HG03280 (cell line): ENCODE measurements around the gene UROD.
A peak's percentile ranks its signal among the peaks of the same experiment; 100 is the strongest.

ENCODE experiments used
- ATAC-seq: cut with Tn5 transposase; IDR thresholded peaks from one replicate; pipeline ENCODE4 v1.9.1; 2021; ENCODE audit warnings: mild to moderate bottlenecking, moderate library complexity; ENCODE audit not compliant: unreplicated experiment

Gene UROD

GRCh38 chr1:45008076-45008475, 4.0 kb upstream of the UROD start:
- no peak for ATAC-seq

- no peak for ATAC-seq
Measured at GRCh38 chr1:45008516-45008915, 3.5 kb upstream of the UROD start.

- ATAC-seq, result no peak
Measured at GRCh38 chr1:45009296-45009865, 2.7 kb upstream of the UROD start.

- ATAC-seq, result no peak
Measured at GRCh38 chr1:45009956-45010854, 1.8 kb upstream of the UROD start.

- peak; percentile 66 for ATAC-seq
Measured at GRCh38 chr1:45010855-45011811, 921 bp upstream of the UROD start, which contains the start of gene HECTD3. Gene HECTD3 (minus strand): TSS chr1:45011324. CDS start chr1:45011257, 67 bp downstream.

GRCh38 chr1:45012639-45013278, 705 bp downstream of the UROD start:
- no peak for ATAC-seq

GRCh38 chr1:45013551-45014209, 1.6 kb downstream of the UROD start:
- ATAC-seq, result no peak

- no peak for ATAC-seq
Measured at GRCh38 chr1:45014321-45015028, 2.4 kb downstream of the UROD start.

GRCh38 chr1:45015683-45016082, 3.6 kb downstream of the UROD start:
- ATAC-seq, result no peak

- ATAC-seq, result no peak
Measured at GRCh38 chr1:45016090-45016697, 4.1 kb downstream of the UROD start.

GRCh38 chr1:45016767-45017166, 4.7 kb downstream of the UROD start:
- no peak for ATAC-seq

GRCh38 chr1:45018599-45019230, 6.7 kb downstream of the UROD start:
- ATAC-seq, result peak; percentile 70

- no peak for ATAC-seq
Measured at GRCh38 chr1:45023663-45024062, 11.6 kb downstream of the UROD start.

- ATAC-seq, result no peak
Measured at GRCh38 chr1:45026446-45026845, 14.4 kb downstream of the UROD start.

- ATAC-seq, result no peak
Measured at GRCh38 chr1:45032837-45033236, 20.8 kb downstream of the UROD start.

GRCh38 chr1:45033356-45033755, 21.3 kb downstream of the UROD start:
- ATAC-seq, result no peak

GRCh38 chr1:45035631-45036301, 23.7 kb downstream of the UROD start:
- no peak for ATAC-seq

- no peak for ATAC-seq
Measured at GRCh38 chr1:45037456-45037855, 25.4 kb downstream of the UROD start.
